Neural cell (in vitro differentiated cells): ENCODE results near the gene TLCD5. TPM values are rescaled to one million over a fixed set of nuclear protein-coding genes. Genes with fewer than 3 reads are reported as not detected.

ENCODE experiments used
- H2AFZ ChIP-seq: fragments of 200-600, 300-800 bp; sonication (generic), shearing (Covaris generic); 2 replicates; pipeline ENCODE4 v1.6.0; 2014; ENCODE audit warnings: low read depth, mild to moderate bottlenecking, antibody characterized with exemption, low read length, moderate library complexity
- H3F3A ChIP-seq: fragments of 200-600 bp; shearing (Covaris generic); 2 replicates; pipeline ENCODE4 v1.6.1; 2016; ENCODE audit warnings: mild to moderate bottlenecking, moderate library complexity, mixed read lengths, antibody characterized with exemption, low read length; ENCODE audit not compliant: insufficient read depth, poor library complexity, severe bottlenecking
- H3K27ac ChIP-seq: fragments of 200-600, 300-800 bp; sonication (generic), shearing (Covaris generic); 2 replicates; pipeline ENCODE4 v1.5.1; 2014; ENCODE audit warnings: mild to moderate bottlenecking, low read length, moderate library complexity
- H3K27me3 ChIP-seq: fragments of 300-800, 200-600 bp; sonication (generic), shearing (Covaris generic); 2 replicates; pipeline ENCODE4 v1.6.0; 2014; ENCODE audit warnings: mild to moderate bottlenecking, low read depth, low read length, moderate library complexity; ENCODE audit not compliant: insufficient read depth
- H3K36me3 ChIP-seq: fragments of 300-800, 200-600 bp; sonication (generic), shearing (Covaris generic); 2 replicates; pipeline ENCODE4 v1.5.1; 2014; ENCODE audit warnings: mild to moderate bottlenecking, antibody characterized with exemption, low read length, moderate library complexity; ENCODE audit not compliant: insufficient read depth
- H3K4me2 ChIP-seq: fragments of 300-800, 200-600 bp; sonication (generic), shearing (Covaris generic); 2 replicates; pipeline ENCODE4 v1.6.0; 2014; ENCODE audit warnings: mild to moderate bottlenecking, low read length
- H3K4me3 ChIP-seq: fragments of 300-800, 200-600 bp; sonication (generic), shearing (Covaris generic); 2 replicates; pipeline ENCODE4 v1.5.1; 2014; ENCODE audit warnings: mild to moderate bottlenecking, low read length, moderate library complexity
- H3K79me2 ChIP-seq: fragments of 200-600 bp; shearing (Covaris generic); replicated peaks from 2 replicates; pipeline ENCODE4 v1.6.0; 2014; ENCODE audit warnings: mild to moderate bottlenecking, low read length, moderate library complexity; ENCODE audit not compliant: insufficient read depth
- H3K9ac ChIP-seq: fragments of 300-800, 200-600 bp; sonication (generic), shearing (Covaris generic); 2 replicates; pipeline ENCODE4 v1.6.1; 2016; ENCODE audit warnings: mild to moderate bottlenecking, low read length, mixed read lengths
- H3K9me2 ChIP-seq: fragments of 200-600 bp; shearing (Covaris generic); 2 replicates; pipeline ENCODE4 v1.6.1; 2016; ENCODE audit warnings: mild to moderate bottlenecking, low read length, mixed read lengths; ENCODE audit not compliant: insufficient read depth
- H3K9me3 ChIP-seq: fragments of 200-600, 300-800 bp; sonication (generic), shearing (Covaris generic); 2 replicates; pipeline ENCODE4 v1.6.1; 2016; ENCODE audit warnings: mild to moderate bottlenecking, mixed run types, low read length, moderate library complexity, mixed read lengths
- H4K20me1 ChIP-seq: fragments of 200-600 bp; shearing (Covaris generic); 2 replicates; pipeline ENCODE4 v1.6.1; 2016; ENCODE audit warnings: mild to moderate bottlenecking, mixed run types; ENCODE audit not compliant: insufficient read depth
- EP300 ChIP-seq: fragments of 450-650 bp; conservative IDR thresholded peaks from 2 replicates; pipeline ENCODE4 v1.6.1; 2014; ENCODE audit warnings: antibody characterized with exemption, mild to moderate bottlenecking, moderate library complexity; ENCODE audit not compliant: poor library complexity, severe bottlenecking
- EZH2 ChIP-seq: fragments of 200-600, 300-800 bp; shearing (Covaris generic), sonication (generic); IDR thresholded peaks from 2 replicates; pipeline ENCODE4 v1.6.1; 2014; ENCODE audit warnings: antibody characterized with exemption, low read length, borderline replicate concordance, mild to moderate bottlenecking; ENCODE audit not compliant: insufficient read depth, poor library complexity, severe bottlenecking
- MXI1 ChIP-seq: fragments of 450-650 bp; conservative IDR thresholded peaks from 2 replicates; pipeline ENCODE4 v1.6.1; 2014; ENCODE audit warnings: antibody characterized with exemption, mild to moderate bottlenecking; ENCODE audit not compliant: poor library complexity, severe bottlenecking
- POLR2AphosphoS5 ChIP-seq: IDR thresholded peaks from 2 replicates; pipeline ENCODE4 v1.6.1; 2012
- RAD21 ChIP-seq: fragments of 450-650 bp; conservative IDR thresholded peaks from 2 replicates; pipeline ENCODE4 v1.6.1; 2014; ENCODE audit warnings: antibody characterized with exemption, mild to moderate bottlenecking, moderate library complexity
- REST ChIP-seq: IDR thresholded peaks from 2 replicates; pipeline ENCODE4 v1.6.1; 2012; ENCODE audit warnings: borderline replicate concordance
- SMC3 ChIP-seq: fragments of 450-650 bp; conservative IDR thresholded peaks from 2 replicates; pipeline ENCODE4 v1.6.1; 2014; ENCODE audit warnings: antibody characterized with exemption, mild to moderate bottlenecking, moderate library complexity; ENCODE audit not compliant: poor library complexity
- TAF1 ChIP-seq: IDR thresholded peaks from 2 replicates; pipeline ENCODE4 v1.6.1; 2012; ENCODE audit warnings: low read depth
- polyA plus RNA-seq: library from polyadenylated mRNA; depleted of rRNA; stranded (reverse); fragments of >200 nt; gene quantifications from 2 replicates; pipeline ENCODE4 v1.2.3, GENCODE V29; 2014
- TF ChIP-seq, protein P1 (sequence below): fragments of 450-650 bp; IDR thresholded peaks from 2 replicates; pipeline ENCODE4 v1.5.1; 2014; ENCODE audit warnings: antibody characterized with exemption, mild to moderate bottlenecking, moderate library complexity; ENCODE audit not compliant: poor library complexity, severe bottlenecking

Gene TLCD5
- polyA plus RNA-seq, 1 donor from 2014 or later = 31.1 TPM

- TF ChIP-seq EP300 (no peak), SMC3 (no peak), POLR2AphosphoS5 (no peak)
- H3K9me2 ChIP-seq = no peaks in the 10 kb centered on the region
- no peaks in the 10 kb centered on the region for H4K20me1 ChIP-seq
- H3F3A ChIP-seq = no peaks in the 10 kb centered on the region
- peaks cover 78% of the 10 kb centered on the region for H3K79me2 ChIP-seq
- peak overlapping the region; percentile 79 for H3K4me2 ChIP-seq
- no peaks in the 10 kb centered on the region for H3K36me3 ChIP-seq
- peak overlapping the region; percentile 84 for H3K4me3 ChIP-seq
- H2AFZ ChIP-seq = no peak overlapping the region
- H3K27ac ChIP-seq = no peak overlapping the region
- no peak overlapping the region for H3K9ac ChIP-seq
- no peaks in the 10 kb centered on the region for H3K27me3 ChIP-seq
- no peaks in the 10 kb centered on the region for H3K9me3 ChIP-seq
Observed at GRCh38 chr11:120340529-120340928, 15.4 kb downstream of the TLCD5 start.

- Histone ChIP-seq H3K4me3 (no peak overlapping the region), H3K4me2 (no peak overlapping the region), H3K36me3 (no peaks in the 10 kb centered on the region), H3K9me3 (no peaks in the 10 kb centered on the region), H3K27me3 (no peaks in the 10 kb centered on the region), H3K79me2 (peaks cover 87% of the 10 kb centered on the region), H4K20me1 (no peaks in the 10 kb centered on the region), H2AFZ (no peak overlapping the region), H3K9ac (no peak overlapping the region), H3K9me2 (no peaks in the 10 kb centered on the region), H3F3A (no peaks in the 10 kb centered on the region), H3K27ac (no peak overlapping the region)
- TF ChIP-seq EP300 (no peak), EZH2 (no peak), MXI1 (no peak), POLR2AphosphoS5 (no peak), REST (no peak), SMC3 (no peak), TAF1 (no peak), RAD21 (no peak)
- TF ChIP-seq, protein P1, sequence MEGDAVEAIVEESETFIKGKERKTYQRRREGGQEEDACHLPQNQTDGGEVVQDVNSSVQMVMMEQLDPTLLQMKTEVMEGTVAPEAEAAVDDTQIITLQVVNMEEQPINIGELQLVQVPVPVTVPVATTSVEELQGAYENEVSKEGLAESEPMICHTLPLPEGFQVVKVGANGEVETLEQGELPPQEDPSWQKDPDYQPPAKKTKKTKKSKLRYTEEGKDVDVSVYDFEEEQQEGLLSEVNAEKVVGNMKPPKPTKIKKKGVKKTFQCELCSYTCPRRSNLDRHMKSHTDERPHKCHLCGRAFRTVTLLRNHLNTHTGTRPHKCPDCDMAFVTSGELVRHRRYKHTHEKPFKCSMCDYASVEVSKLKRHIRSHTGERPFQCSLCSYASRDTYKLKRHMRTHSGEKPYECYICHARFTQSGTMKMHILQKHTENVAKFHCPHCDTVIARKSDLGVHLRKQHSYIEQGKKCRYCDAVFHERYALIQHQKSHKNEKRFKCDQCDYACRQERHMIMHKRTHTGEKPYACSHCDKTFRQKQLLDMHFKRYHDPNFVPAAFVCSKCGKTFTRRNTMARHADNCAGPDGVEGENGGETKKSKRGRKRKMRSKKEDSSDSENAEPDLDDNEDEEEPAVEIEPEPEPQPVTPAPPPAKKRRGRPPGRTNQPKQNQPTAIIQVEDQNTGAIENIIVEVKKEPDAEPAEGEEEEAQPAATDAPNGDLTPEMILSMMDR = no peak
Observed at GRCh38 chr11:120342226-120342625, 17.1 kb downstream of the TLCD5 start.

DNA sequence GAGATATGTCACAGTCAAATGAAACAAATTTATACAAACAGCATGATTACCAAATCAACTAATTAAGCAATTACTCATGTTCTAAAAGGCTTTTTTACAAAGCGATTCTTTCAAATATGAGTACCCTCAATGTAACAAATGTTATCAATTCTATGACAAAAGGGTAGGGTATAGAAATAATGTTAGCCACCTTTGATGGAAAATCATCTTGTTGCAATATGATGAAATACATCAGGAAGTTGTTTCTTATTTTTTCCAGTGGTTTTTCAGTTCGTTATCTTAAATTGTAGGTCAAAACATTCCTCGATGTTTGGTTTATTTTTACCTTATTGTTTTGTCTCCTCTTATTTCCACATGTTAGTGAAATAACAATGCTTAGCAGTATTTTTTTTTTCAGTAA is 17.6 kb downstream of the TLCD5 start:
- Histone ChIP-seq H3K27me3 (no peaks in the 10 kb centered on the region), H3F3A (no peaks in the 10 kb centered on the region), H3K4me2 (no peak overlapping the region), H3K9me2 (no peaks in the 10 kb centered on the region), H3K4me3 (no peak overlapping the region), H3K27ac (no peak overlapping the region), H3K36me3 (no peaks in the 10 kb centered on the region), H3K9ac (no peak overlapping the region), H3K79me2 (peaks cover 83% of the 10 kb centered on the region), H2AFZ (no peak overlapping the region), H4K20me1 (no peaks in the 10 kb centered on the region), H3K9me3 (no peaks in the 10 kb centered on the region)
- no peak for TF ChIP-seq EZH2
- no peak for TF ChIP-seq EP300
- TF ChIP-seq POLR2AphosphoS5 = no peak
- no peak for TF ChIP-seq RAD21
- TF ChIP-seq MXI1 = no peak
- no peak for TF ChIP-seq REST
- TF ChIP-seq, protein P1 = no peak
- no peak for TF ChIP-seq SMC3
- TF ChIP-seq TAF1 = no peak
